K562 (cell line): ENCODE measurements around the gene ZRANB1. TPM values are rescaled to one million over a fixed set of nuclear protein-coding genes. Genes with fewer than 3 reads are reported as not detected.

Experiments used
- ATAC-seq: fragments of 200-7000 bp; cut with Tn5 transposase; 3 replicates; pipeline ENCODE4 v1.9.1; 2020; ENCODE audit warnings: moderate library complexity
- BruUV-seq: library from RNA; stranded (reverse); fragments of 400-500 nt; replicated peaks from 2 replicates; lab custom pipeline; 2021; lab: Mats Ljungman, UMichigan
- CTCF ChIA-PET: fragments of 300-600 bp; formaldehyde crosslinking; extraction: SDS; loops from one replicate; lab custom pipeline; 2021; ENCODE audit warnings: low intra/inter-chr PET ratio; lab: Yijun Ruan, JAX
- POLR2A ChIA-PET: fragments of 300-600, 350-650 bp; sonication (Branson Sonifier 250); formaldehyde crosslinking; extraction: SDS; loops from one replicate; lab custom pipeline; 2021; ENCODE audit warnings: antibody characterized with exemption, inconsistent platforms; lab: Yijun Ruan, JAX
- DNase-seq, 4 experiments: peaks; one replicate each; pipeline versions ENCODE4 v3.0.0 to v3.0.0-alpha.2; 2011 to 2018; ENCODE audit warnings: low spot score in 3 of 4, mixed read lengths in 3 of 4; ENCODE audit errors: extremely low read depth in 1 of 4
- FAIRE-seq: peaks from 2 replicates; lab custom pipeline; 2011; peaks lifted over from hg19 to GRCh38; lab: Jason Lieb, UNC
- H2AFZ ChIP-seq: 2 replicates; pipeline ENCODE4 v1.6.0; 2011; ENCODE audit warnings: low read depth, low read length, control low read depth, inconsistent platforms
- H3K27ac ChIP-seq: fragments of 200-600 bp; 3 replicates; pipeline ENCODE4 v1.8.0; 2011; ENCODE audit warnings: low read depth, mild to moderate bottlenecking, control low read depth, inconsistent platforms, low read length, moderate library complexity, mixed read lengths; ENCODE audit errors: extremely low read depth
- H3K27me3 ChIP-seq, 2 experiments: fragments of 300-600 bp in 1 of 2; 2 replicates in 1 of 2; 3 replicates in 1 of 2; pipeline versions ENCODE4 v1.6.0 to v1.8.0; 2011; ENCODE audit warnings: inconsistent platforms in 2 of 2, low read length in 2 of 2, mild to moderate bottlenecking in 1 of 2, mixed read lengths in 1 of 2, moderate library complexity in 1 of 2; ENCODE audit not compliant: control insufficient read depth in 2 of 2, insufficient read depth in 2 of 2
- H3K36me3 ChIP-seq: fragments of 300-600 bp; 3 replicates; pipeline ENCODE4 v1.8.0; 2011; ENCODE audit warnings: mild to moderate bottlenecking, low read length, inconsistent platforms; ENCODE audit not compliant: control insufficient read depth, insufficient read depth
- H3K4me1 ChIP-seq, 2 experiments: fragments of 200-600 bp in 1 of 2; replicated peaks in 1 of 2; 2 replicates in 1 of 2; 3 replicates in 1 of 2; pipeline versions ENCODE4 v1.5.1 to v1.8.0; 2011; ENCODE audit warnings: inconsistent platforms in 2 of 2, low read length in 2 of 2, mild to moderate bottlenecking in 1 of 2, mixed read lengths in 1 of 2, moderate library complexity in 1 of 2; ENCODE audit not compliant: control insufficient read depth in 2 of 2, insufficient read depth in 2 of 2
- H3K4me2 ChIP-seq: 2 replicates; pipeline ENCODE4 v1.6.1; 2011; ENCODE audit warnings: low read length, control low read depth, inconsistent platforms, mixed read lengths; ENCODE audit not compliant: insufficient read depth
- H3K4me3 ChIP-seq: fragments of 200-600 bp; sonication (generic), shearing (Covaris generic); 2 replicates; pipeline ENCODE4 v1.5.1; 2016; ENCODE audit warnings: control low read depth, inconsistent platforms
- H3K79me2 ChIP-seq: fragments of 200-600 bp; 3 replicates; pipeline ENCODE4 v1.8.0; 2011; ENCODE audit warnings: low read length, inconsistent platforms; ENCODE audit not compliant: control insufficient read depth, insufficient read depth
- H3K9ac ChIP-seq, 2 experiments: 2 replicates each; pipeline versions ENCODE4 v1.6.0 to v1.6.1; 2011; ENCODE audit warnings: low read depth in 2 of 2, low read length in 2 of 2, control low read depth in 1 of 2, inconsistent platforms in 1 of 2, mild to moderate bottlenecking in 1 of 2, mixed read lengths in 1 of 2; ENCODE audit not compliant: insufficient read depth in 1 of 2
- H3K9me1 ChIP-seq: one replicate; pipeline ENCODE4 v1.6.0; 2011; ENCODE audit warnings: inconsistent platforms, mild to moderate bottlenecking, low read length, moderate library complexity; ENCODE audit not compliant: control insufficient read depth, insufficient read depth
- H3K9me3 ChIP-seq: replicated peaks from 2 replicates; pipeline ENCODE4 v1.5.1; 2011; ENCODE audit warnings: low read depth, low read length, inconsistent platforms; ENCODE audit not compliant: control insufficient read depth, insufficient read depth
- H4K20me1 ChIP-seq: replicated peaks from 2 replicates; pipeline ENCODE4 v1.6.1; 2011; ENCODE audit warnings: low read length, inconsistent platforms, mixed read lengths; ENCODE audit not compliant: control insufficient read depth, insufficient read depth
- HDAC8 ChIP-seq: fragments of 450-650 bp; IDR thresholded peaks from 2 replicates; pipeline ENCODE4 v1.6.1; 2016; ENCODE audit warnings: mild to moderate bottlenecking, missing genetic modification characterization, moderate library complexity, missing compliant biosample characterization
- IFI16 ChIP-seq: fragments of 250-450 bp; sonication (Bioruptor Pico); IDR thresholded peaks from 2 replicates; pipeline ENCODE4 v2.1.2; 2022; ENCODE audit warnings: mild to moderate bottlenecking, inconsistent platforms
- ILK ChIP-seq: fragments of 450-650 bp; IDR thresholded peaks from 2 replicates; pipeline ENCODE4 v1.6.1; 2016; ENCODE audit warnings: missing genetic modification characterization, low read depth, mild to moderate bottlenecking, missing compliant biosample characterization, moderate library complexity, borderline replicate concordance
- MAFF ChIP-seq: IDR thresholded peaks from 2 replicates; pipeline ENCODE4 v1.6.1; 2012; ENCODE audit warnings: low read length, improper control_type of control experiment
- PHTF2 ChIP-seq: fragments of 250-450 bp; sonication (Bioruptor Pico); IDR thresholded peaks from 2 replicates; pipeline ENCODE4 v1.5.0; 2021; ENCODE audit warnings: mild to moderate bottlenecking
- TAF7 ChIP-seq: fragments of 450-650 bp; IDR thresholded peaks from 2 replicates; pipeline ENCODE4 v1.6.1; 2016; ENCODE audit warnings: missing genetic modification characterization, missing compliant biosample characterization
- WGBS: fragments of 100-300 bp; shearing (Covaris generic); methylation state at CpG from one replicate; pipeline ENCODE4 v1.1.6; 2016; ENCODE audit warnings: low coverage, mixed read lengths; ENCODE audit not compliant: insufficient coverage; ENCODE audit errors: missing lambda C conversion rate; 5-methylcytosine and 5-hydroxymethylcytosine counted together
- in situ Hi-C: fragments of 300-500 bp; cut with MboI; formaldehyde crosslinking; loops from 4 replicates; pipeline ENCODE4 v1.15.0; 2018; ENCODE audit warnings: inconsistent platforms, mixed read lengths
- intact Hi-C: fragments of 100-400 bp; cut with micrococcal nuclease; formaldehyde crosslinking; loops from 2 replicates; pipeline ENCODE4 v1.14.2; 2022
- polyA plus RNA-seq, 8 experiments: library from polyadenylated mRNA; depleted of rRNA in 4 of 8; stranded (reverse) in 5 of 8; unstranded in 3 of 8; fragments of >200 nt; fragmentation: Nextera tagmentation in 2 of 8; fragmentation: Illumina TruSeq in 1 of 8; extraction: Ambion mirVana in 2 of 8; extraction: Trizol in 1 of 8; gene quantifications; 2 replicates each; pipeline versions ENCODE4 v1.2.1 to v1.2.3, GENCODE V29; 2011 to 2014; ENCODE audit warnings: inconsistent platforms in 1 of 8, missing spikeins in 1 of 8
- total RNA-seq, 7 experiments: library from RNA; depleted of rRNA in 6 of 7; stranded (reverse); fragments of >200 nt in 6 of 7; fragmentation: Illumina TruSeq in 2 of 7; extraction: Trizol in 2 of 7; gene quantifications; 2 replicates each; pipeline versions ENCODE4 v1.2.1 to v1.2.3, GENCODE V29; 2011 to 2021; ENCODE audit warnings: low replicate concordance in 1 of 7
- TF ChIP-seq, protein P1 (sequence below): sonication (generic); formaldehyde crosslinking; IDR thresholded peaks from 2 replicates; pipeline ENCODE4 v1.9.0; 2022; ENCODE audit warnings: mild to moderate bottlenecking, missing genetic modification reagents

The ZRANB1 gene
- total and polyA plus RNA-seq, 9 of the 15 experiments (the other 6 are each of a cell fraction or from before 2014, with no cell fraction given) = 0.07 to 1.1 (median 0.64) TPM

- intact Hi-C loops (no loop called here), in situ Hi-C loops (no loop called here)
- Histone ChIP-seq H3K4me3 (no peak overlapping the region), H3K27ac (no peak overlapping the region), H3K9me1 (no peaks in the 10 kb centered on the region), H3K9me3 (no peaks in the 10 kb centered on the region), H3K9ac (no peak overlapping the region), H3K4me1 (no peaks in the 10 kb centered on the region), H4K20me1 (no peaks in the 10 kb centered on the region), H2AFZ (no peak overlapping the region), H3K4me2 (no peak overlapping the region), H3K36me3 (no peaks in the 10 kb centered on the region), H3K27me3 (no peaks in the 10 kb centered on the region), H3K79me2 (no peaks in the 10 kb centered on the region)
- POLR2A ChIA-PET = no interaction called here
- CTCF ChIA-PET = no interaction called here
- no peak for FAIRE-seq
- no peak for TF ChIP-seq MAFF
- no peak for TF ChIP-seq PHTF2 (CRISPR knock-in tag)
- no peak for TF ChIP-seq IFI16 (CRISPR knock-in tag)
- TF ChIP-seq ILK (tag) = no peak
- TF ChIP-seq HDAC8 (tag) = no peak
- TF ChIP-seq TAF7 (tag) = no peak
- TF ChIP-seq, protein P1, sequence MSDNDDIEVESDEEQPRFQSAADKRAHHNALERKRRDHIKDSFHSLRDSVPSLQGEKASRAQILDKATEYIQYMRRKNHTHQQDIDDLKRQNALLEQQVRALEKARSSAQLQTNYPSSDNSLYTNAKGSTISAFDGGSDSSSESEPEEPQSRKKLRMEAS (CRISPR knock-in tag) = no peak
- no TSS peak for BruUV-seq
- no peak for DNase-seq
- no peak for ATAC-seq
- no CpG with 5 or more reads among the region's 9 CpGs for WGBS
Measured at GRCh38 chr10:125020871-125021270, 78.9 kb downstream of the ZRANB1 start.
